HG02870 (cell line): ENCODE data around the gene SPACA7.

ENCODE experiments used
- ATAC-seq: cut with Tn5 transposase; IDR thresholded peaks from one replicate; pipeline ENCODE4 v1.9.1; 2021; ENCODE audit warnings: mild to moderate bottlenecking, moderate library complexity; ENCODE audit not compliant: unreplicated experiment

Gene SPACA7

DNA sequence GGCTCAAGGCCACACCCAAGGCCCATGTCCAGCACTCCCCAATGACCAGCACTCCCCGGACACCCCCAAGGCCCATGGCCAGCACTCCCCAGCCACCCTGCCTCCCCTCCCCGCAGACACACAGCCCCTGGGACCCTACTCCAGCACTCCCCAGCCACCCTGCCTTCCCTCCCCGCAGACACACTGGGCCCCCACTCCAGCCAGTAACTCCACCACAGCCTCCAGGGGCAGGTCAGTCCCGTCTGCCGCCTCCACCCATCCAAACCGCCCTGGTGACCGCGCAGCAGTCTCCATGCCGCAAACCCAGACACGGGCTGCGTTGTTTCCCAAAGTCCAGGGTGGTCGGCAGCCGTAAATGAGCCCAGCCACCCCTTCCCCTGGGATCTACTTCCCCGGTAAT, 70.7 kb downstream of the SPACA7 start:
- no peak for ATAC-seq

DNA sequence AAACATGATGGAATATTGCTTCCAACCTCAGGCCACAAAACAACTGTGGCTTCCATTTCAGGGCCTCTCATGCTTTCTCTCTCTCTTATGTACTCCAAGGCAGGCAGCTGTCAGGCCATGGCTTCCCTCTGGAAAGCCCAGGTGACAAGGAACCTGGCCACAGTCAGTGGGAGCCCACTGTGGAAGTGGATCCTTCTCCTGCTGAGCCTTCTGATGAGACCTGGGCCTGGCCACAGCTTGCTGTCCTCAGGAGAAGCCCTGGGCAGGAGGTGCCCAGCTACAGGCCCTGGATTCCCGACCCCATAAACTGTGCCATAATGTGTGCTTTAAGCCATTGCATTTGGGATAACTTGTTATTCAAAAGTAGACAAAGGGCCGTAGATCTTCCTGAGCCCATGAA, 71.2 kb downstream of the SPACA7 start:
- ATAC-seq = no peak

DNA sequence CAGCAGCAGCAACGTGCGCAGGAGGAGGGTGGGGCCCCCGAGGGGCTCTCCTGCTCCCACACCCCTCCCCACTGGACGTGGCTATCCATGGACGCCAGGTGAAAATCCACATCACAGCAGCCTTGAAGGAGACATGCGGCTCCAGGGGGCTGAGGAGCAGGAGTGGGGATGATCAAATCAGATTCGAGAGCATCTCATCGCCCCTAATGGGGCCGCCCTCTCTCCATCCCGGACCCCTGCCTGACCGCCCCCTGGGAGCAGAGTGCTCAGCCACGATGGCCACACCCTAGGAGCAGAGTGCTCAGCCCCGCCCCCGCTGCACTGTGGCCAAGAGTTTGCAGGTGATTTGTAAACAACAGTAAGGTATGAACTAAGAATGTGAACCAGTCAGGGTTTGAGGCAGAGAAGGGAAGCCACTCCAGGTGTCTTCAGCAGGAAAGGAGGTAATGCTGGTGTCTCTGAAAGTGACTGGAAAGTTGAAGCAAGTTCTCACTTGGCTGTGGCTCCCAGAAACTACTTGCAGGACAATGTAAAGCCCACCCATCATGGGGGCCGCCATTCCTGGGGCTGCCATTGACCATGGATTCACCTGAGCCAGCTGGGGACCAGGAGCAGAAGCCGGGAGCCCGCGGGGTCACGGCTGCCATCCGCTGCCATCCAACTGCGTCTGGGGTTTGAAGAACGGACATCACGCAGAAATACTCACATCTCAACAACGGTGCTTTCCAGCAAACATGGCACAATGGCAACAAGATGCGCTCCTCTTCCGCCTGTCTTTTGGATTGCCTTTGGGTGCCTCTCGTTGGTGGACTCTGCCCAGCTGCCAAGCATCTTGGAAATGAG, 71.8 kb downstream of the SPACA7 start:
- ATAC-seq = no peak

DNA sequence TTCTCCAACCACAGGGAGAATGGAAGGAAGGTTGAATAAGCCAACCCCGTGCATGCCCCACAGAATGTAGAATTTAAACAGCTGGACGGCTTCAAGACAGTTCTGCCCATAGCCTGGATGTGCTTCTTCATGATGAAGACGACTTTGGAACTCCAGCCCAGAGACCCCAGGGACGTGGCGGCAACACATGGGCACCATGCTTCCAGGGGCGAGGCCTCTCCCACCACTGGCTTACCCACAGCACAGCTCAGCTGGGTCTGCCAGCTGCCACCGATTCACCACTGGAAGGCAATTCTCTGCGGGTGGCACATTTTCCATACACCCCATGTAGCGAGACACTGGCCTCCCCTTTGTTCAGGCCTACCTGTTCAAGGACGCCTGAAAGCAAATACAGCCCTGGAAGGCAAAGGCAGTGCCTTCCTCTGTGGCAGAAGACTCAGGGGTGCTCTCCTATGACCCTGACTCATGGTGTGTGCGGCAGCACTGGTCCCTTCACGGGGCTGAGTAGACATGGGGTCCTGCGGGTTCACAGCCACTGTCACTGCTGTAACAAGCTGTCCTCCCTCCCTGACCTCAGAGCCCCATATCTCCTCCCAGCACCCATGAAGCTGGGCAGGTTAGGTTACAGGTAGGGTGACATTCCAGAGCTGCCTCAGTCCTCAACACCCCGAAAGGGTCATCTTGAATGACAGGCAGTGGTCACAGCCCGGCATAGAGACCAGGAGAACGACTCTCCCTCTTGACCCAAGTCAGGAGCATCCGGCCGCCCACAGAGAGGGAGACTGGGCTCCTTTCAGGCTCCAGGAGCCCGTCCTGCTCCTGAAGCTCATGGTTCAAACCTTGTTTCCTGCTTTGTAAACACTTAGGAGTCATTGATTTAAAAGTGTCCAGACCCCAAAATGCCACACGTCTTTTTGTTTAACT, 72.7 kb downstream of the SPACA7 start:
- no peak for ATAC-seq

DNA sequence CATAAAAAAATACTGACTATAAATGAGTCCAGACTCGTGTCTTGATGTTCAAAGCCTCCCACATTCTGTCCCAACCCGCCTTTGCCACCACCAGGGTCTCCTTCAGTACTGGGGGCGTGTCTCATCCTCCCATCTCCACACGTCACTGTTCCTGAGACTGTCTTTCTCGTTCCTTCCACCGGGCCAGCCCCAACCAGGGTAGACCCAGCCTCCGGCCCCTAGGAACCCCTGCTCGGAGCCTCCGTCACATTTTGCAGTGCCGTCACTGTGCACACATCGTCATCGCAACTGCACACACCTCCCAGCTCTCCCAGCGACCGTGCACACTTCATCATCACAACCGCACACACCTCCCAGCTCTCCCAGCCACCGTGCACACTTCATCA, 73.4 kb downstream of the SPACA7 start:
- ATAC-seq = no peak

DNA sequence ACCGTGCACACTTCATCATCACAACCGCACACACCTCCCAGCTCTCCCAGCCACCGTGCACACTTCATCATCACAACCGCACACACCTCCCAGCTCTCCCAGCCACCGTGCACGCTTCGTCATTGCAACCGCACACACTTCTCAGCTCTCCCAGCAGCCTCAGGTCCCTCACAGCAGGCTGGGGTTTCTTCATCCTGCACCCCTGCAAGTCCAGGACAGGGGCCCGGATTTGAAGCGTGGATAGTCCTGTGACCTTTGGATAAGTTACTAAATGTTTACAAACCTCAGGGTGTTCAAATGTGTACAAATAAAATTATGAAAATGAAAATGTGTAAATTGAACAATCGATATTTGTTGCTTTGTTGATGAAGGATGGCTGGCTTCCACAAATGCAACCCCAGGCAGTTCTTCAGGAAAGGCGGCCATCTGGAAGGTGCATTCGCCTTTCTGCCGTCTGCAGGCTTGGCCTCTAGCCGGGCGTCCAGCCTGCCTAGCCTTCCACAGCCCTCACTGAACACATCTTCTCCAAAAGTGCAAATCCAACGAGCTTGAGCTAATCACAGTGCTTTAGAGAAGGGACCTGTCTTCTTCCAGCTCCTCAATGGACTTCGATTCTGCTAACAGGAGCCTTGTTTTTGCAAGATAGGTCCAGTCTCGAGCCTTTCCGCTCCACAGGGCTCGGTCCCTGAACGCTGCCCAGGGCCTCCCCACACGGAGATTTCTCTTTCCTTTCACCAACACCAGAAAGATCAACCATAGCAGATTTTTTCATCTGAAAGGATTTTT, 74.2 kb downstream of the SPACA7 start:
- no peak for ATAC-seq

DNA sequence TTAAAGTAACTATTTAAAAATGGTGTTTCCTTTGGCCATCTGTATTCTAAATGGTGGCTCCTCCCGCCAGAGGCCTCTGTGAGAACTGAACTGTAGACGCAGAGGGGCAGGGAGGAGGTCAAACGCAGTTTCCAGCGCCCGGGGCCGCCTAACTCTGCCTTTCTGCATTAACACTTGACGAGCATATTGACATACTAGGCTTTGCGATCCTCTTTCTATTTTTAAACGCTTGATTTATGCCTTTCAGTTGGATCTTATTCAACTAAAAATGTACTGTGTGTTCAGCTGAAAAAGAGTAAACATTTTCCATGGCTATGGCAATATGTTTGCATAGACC, 74.7 kb downstream of the SPACA7 start:
- ATAC-seq = no peak

DNA sequence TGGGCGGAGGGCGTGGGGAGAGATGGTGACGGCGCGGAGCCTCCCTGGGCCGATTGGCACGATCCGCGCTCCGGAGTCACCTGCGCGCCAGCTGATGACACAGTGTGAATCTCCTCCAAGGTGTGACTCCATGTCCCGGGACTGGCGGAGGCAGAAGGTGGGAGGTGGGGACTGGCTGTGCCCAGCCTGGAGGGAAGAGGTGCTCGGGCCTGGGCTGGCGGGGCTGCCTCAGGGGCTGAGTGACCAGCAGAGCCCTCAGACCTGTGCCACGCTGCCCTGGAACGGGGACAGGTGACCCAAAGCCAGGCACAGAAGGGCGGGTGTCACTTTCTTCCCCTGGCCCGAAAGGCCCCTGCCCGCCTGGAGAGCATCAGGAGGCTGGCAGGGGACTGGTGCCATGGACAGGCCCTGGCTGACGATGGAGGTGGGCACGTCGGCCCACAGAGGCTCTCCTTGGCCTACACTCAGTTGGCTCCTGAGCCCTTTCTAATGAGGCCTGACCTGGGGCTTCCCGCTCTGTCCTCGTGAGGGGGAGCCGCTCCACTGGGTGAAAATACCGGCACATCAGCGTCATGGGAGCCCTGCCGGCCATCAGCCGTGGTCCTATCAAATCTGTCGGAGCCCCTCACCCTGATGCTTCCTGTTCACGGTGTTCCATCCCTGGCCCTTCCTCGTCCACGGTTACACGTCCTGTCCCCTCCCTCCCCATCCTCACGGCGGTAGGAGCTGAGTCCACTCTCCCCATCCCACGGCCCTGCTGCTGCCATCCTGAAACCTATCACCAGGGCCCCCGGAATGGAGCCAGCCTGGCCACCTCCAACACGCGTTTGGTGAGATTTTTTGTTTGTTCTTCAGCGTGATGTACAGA, 75.6 kb downstream of the SPACA7 start:
- no peak for ATAC-seq

DNA sequence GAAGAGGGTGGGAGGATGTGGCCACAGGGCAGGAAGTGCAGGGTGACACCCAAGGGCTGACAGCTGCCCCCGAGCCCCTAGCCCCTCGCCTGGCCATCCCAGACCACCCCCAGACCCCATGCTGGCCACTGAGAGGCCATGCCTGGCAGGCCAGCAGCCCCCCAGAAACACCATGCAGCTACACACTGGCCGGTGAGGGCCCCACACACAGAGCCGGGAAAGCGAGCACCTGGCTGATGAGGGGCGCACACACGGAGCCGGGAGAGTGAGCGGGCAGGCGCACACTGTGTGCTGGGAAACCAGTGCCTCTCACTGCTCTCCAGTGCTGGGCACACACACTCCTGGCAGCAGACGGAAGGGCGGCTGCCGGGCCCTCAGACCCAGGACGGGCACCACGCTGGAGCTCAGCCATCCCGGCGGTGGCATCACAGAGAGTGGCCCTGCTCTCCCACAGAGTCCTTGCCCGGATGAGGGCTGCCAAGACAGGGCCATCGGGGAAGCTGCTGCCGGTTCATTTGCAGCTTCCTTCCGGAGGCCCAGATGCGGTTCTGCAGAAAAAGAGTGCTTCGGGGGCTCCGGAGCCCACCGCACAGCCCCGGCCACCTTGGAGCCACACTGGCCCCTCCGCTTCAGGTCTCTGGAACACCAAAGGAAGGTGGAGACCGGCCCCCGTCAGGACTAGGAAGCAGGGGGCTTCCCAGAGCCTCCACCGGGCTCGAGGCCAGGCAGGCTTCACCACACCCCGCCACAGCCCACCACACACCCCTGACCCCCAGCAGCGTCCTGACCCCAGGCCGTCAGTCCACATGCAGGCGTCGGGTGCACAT, 76.4 kb downstream of the SPACA7 start:
- no peak for ATAC-seq

DNA sequence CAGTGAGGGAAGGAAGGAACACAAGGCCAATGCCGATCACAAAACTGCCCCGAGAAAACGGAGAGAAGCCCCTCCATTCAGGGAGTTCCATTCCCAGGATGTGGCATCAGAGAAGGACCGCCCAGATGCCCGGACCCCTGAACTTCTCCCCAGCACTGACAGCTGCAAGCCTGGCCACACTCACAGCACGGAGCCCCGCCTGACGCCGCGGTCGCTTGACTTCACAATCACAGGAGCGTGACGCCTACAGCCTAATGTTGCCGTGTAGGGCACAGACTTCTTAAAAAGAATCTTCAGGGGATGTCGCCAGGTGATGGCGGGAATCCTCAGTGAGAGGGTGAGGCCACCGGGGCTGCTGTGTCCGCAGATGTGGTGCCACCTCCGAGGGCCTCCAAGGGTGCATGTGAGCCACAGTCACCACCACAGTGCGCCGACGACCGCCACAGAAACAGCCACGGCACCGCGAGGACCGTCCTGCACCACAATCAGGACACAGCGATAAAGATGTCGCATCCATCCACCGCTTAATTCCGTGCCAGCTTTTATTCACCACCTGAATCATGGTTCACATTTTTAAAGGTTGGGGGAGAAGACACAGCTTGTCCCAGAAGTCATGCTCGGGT, 77.2 kb downstream of the SPACA7 start:
- ATAC-seq = no peak

DNA sequence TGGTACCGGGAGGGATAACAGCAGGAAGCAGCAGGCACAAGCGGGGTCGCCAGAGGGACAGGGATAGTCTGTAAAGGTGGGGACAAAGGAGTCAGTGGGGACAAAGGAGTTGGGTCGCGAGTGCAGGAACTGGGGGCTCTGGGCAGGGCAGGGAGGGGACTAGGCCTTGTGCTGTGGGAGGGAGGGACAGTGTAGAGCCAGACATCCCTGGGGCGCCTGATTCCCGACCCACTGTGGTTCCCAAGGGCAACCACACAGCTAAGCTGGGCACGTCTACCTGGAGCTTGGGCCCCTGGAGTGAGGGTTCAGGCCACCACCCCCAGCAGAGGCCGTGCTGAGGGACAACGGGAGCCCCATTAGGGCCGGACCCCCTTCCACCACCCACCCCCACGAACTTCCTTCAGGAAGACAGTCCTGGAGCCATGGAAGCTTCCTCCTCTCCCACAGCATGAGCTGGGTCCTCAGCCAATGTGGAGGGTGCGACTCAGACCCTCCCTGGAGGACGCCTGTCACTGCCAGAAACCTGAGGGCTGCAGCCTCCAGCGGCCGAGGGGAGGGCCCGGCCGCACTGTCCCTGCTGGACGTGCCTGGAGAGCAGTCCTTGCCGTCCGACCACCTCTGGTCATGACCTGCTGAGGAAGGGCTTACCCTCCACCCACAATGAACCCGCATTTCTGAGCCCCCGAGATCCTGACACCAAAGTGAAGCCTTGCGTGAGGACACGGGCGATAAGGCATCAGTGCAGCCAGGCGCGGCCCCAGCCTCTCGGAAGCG, 77.9 kb downstream of the SPACA7 start:
- ATAC-seq = no peak

DNA sequence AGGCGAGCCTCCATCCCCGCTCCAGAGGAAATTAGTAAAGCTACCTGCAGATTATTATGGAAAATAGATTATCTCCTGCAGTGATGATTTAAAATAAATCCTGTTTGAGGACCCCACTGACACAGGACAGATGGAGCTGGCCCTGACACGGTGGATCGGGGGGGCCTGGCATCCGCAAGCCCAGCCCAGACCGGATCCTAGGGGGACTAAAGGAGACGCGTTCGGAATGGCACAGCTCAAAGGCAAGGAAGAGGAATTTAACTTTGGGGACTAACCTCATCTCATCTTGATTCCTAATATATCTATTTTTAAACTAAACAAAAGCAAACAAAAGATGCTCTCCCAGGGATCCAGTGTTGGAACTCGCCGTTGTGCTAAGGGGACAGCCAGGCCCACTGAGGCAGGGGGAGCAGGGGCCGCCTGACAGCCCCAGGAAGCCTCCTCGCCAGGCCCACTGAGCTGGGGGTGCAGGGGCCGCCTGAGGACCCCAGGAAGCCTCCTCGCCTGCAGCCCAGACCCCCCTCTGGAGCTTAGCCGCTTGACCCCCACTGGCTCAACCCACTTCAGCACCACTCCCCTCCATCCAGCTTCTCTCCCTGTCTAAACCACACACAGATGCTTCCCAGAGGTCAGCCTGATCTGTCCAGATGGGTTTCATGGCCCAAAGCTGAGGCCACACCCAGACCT, 78.6 kb downstream of the SPACA7 start:
- no peak for ATAC-seq

DNA sequence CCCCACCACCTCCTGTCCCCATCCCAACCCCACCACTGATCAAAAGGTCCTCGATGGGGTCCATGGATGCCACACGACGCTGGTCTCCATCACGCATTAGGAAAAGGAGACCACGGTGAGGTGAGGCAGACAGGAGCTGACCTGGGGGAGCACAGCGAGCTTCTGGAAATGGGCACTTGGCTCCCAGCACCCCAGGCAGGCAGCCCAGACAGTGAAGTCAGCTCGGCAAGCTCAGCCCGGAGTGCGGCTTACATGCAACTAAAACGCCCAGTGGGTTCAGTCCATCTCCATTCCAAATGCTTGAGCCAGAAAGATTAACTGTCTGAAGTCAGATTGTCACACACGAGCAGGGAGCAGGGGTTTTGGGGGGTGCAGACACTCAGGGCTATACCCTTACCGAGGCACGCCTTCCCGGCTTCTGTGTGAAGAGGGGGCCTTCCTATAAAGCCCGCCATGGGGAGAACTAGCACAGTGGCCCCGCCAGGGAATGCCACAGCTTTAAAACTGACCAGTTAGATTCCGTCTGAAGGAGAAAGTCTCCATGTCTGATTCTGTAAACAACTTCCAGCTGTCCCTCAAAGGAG, 79.4 kb downstream of the SPACA7 start:
- no peak for ATAC-seq

DNA sequence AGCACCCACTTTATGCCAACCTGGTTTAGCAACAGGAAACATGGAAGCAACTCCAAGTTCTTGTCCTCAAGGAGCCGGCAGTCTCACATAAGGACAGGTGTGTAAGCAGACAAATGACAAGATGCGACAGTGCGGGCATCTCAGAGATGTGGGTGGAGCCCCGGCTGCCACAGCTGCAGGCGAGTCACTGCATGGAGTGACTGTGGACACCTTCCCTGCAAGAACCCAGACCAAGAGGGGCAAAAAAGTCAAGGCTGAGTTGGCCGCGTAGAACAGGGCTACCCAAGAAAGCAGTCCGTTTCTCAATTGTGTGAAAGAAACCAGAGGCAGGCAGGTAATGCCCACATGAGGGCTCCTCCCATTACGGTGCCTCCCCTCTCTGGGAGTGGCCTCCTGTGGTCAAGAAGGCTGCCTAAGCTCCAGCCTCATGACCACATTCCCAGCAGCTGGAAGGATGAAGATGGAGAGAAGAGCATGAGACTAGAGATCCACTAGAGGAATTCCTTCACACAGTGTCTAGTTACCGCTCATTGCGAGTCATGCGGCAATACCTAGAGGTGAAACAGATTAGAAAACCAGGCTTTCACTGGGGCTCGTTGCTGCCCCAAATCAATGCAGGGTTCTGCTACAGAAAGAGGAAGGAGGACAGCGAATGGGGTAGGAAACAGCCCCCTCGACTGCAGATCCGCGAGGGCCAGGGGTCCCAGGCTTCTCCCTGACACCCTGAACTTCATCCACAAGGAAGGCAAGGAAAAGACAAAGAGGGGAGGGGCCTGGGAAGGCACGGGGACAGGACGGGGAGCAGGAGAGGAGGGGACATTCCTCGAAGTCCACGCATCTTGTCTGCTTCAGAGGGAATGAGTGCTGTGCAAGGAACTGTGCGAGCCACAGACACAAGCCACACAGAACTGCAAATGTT, 80.2 kb downstream of the SPACA7 start:
- no peak for ATAC-seq

DNA sequence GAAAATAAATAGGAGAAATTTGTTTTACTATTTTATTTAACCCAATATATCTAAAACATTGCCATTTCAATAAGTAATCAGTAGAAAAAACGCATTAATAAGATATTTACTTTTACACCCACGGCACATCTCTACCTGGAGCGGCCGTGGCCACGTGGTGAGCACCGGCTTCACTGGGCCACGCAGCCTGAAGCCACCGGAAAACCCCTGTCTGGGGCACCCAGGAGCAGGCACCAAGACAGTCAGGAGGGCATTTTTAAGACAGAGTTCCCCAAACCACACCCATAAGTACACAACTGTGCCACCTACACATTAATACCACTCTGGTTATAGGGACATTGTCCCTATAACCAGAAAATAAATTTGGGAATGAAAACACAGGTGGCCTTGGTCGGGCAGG, 80.9 kb downstream of the SPACA7 start:
- ATAC-seq = no peak

DNA sequence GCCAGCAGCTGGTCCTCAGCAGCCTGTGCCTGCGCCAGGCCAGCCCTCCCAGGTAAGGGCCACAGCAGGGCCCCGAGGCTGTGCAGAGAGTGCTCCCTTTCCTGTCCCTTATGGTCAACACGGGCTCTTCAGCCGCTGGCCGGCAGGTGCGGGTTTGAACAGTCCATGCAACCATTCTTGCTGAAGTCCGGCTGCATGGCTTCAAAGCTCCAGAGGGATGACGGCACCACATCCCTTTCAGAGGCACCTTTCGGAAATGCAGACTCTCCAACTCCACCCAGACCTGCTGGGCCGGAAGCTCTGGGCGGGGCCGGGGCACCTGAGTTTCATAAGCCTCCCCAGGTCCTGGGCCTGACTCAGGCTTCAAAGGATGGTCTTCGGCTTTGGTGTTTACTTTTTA, 81.3 kb downstream of the SPACA7 start:
- no peak for ATAC-seq
